ENCODE measurements around the gene DMBT1. TPM values are rescaled to one million over a fixed set of nuclear protein-coding genes. Genes with fewer than 3 reads are reported as not detected.

Gene DMBT1
- total RNA-seq, 2 donors from 2014 or later = 0.14 TPM; not detected in 1

DNA sequence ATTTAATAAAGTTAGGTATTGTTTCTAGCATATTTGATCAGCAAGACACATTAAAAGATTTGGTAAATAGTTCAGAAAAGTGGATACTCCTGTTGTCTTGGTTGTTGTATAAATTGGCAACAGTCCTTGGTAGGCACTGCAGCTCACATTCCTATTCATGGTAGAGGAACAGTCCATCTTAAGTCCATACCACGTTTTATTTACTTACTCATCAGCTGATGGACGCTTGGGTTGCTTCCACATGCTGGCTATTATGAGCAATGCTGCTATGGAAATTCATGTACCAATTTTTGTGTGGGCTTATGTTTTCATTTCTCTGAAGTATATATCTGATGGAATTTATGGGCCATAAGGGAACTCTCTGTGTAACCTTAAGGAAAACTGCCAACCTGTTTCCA is 95.8 kb downstream of the DMBT1 start:
- no peak for ATAC-seq (ENCODE audit: insufficient number of reproducible peaks, low FRiP score, low read depth)
- DNase-seq (ENCODE audit: low spot score) = no peak
- no peaks in the 10 kb centered on the region for H3K27me3 ChIP-seq (replicated peaks; ENCODE audit: insufficient read depth)
- H3K4me3 ChIP-seq = no peak overlapping the region
- TF ChIP-seq, protein P1, sequence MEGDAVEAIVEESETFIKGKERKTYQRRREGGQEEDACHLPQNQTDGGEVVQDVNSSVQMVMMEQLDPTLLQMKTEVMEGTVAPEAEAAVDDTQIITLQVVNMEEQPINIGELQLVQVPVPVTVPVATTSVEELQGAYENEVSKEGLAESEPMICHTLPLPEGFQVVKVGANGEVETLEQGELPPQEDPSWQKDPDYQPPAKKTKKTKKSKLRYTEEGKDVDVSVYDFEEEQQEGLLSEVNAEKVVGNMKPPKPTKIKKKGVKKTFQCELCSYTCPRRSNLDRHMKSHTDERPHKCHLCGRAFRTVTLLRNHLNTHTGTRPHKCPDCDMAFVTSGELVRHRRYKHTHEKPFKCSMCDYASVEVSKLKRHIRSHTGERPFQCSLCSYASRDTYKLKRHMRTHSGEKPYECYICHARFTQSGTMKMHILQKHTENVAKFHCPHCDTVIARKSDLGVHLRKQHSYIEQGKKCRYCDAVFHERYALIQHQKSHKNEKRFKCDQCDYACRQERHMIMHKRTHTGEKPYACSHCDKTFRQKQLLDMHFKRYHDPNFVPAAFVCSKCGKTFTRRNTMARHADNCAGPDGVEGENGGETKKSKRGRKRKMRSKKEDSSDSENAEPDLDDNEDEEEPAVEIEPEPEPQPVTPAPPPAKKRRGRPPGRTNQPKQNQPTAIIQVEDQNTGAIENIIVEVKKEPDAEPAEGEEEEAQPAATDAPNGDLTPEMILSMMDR (IDR thresholded peaks at IDR 0.05) = no peak
- peaks cover 0 to 9% of the 10 kb centered on the region in 2 donors for H3K4me1 ChIP-seq (ENCODE audit: control insufficient read depth in 1 of 2, low read depth in 2 of 2)
- H3K36me3 ChIP-seq = no peaks in the 10 kb centered on the region
- no peaks in the 10 kb centered on the region for H3K9me3 ChIP-seq
- H3K27ac ChIP-seq = no peak overlapping the region

- no peak for ATAC-seq (ENCODE audit: insufficient number of reproducible peaks, low FRiP score, low read depth)
- Histone ChIP-seq H3K9me3 (no peaks in the 10 kb centered on the region), H3K27ac (no peak overlapping the region), H3K4me3 (no peak overlapping the region), H3K36me3 (no peaks in the 10 kb centered on the region), H3K27me3 (replicated peaks; ENCODE audit: insufficient read depth) (no peaks in the 10 kb centered on the region), H3K4me1 (ENCODE audit: control insufficient read depth in 1 of 2, low read depth in 2 of 2) (peaks cover 0 to 9% of the 10 kb centered on the region in 2 donors)
- DNase-seq (ENCODE audit: low spot score) = no peak
- TF ChIP-seq, protein P1 (IDR thresholded peaks at IDR 0.05) = no peak
Measured at GRCh38 chr10:122656741-122657140, 96.2 kb downstream of the DMBT1 start.

DNA sequence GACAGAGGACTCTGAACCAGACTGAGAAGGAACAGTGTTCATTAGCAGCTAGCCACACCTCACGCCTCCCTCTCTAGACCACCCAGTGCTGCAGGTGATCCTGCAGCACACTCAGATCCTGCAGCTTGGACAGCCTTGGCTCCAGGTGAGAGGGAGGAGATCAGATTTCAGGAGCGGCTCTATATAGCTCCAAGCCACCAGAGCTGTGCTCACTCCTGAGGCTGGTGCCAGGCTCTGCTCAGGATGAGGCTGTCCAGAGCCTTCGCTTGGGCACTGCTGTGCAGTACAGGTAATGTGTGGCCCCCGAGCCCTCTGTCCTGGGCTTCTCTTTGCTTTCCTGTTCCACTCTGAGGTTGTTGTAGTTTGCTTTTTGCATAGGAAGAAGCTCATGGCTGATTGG is 96.7 kb downstream of the DMBT1 start:
- ATAC-seq (ENCODE audit: insufficient number of reproducible peaks, low FRiP score, low read depth) (no peak), DNase-seq (ENCODE audit: low spot score) (no peak)
- H3K27ac ChIP-seq = no peak overlapping the region
- TF ChIP-seq, protein P1 (IDR thresholded peaks at IDR 0.05) = no peak
- no peak overlapping the region for H3K4me3 ChIP-seq
- H3K9me3 ChIP-seq = no peaks in the 10 kb centered on the region
- no peaks in the 10 kb centered on the region for H3K27me3 ChIP-seq (replicated peaks; ENCODE audit: insufficient read depth)
- peaks cover 0 to 9% of the 10 kb centered on the region in 2 donors for H3K4me1 ChIP-seq (ENCODE audit: control insufficient read depth in 1 of 2, low read depth in 2 of 2)
- H3K36me3 ChIP-seq = no peaks in the 10 kb centered on the region

- DNase-seq (ENCODE audit: low spot score) = no peak
- no peaks in the 10 kb centered on the region for H3K9me3 ChIP-seq
- TF ChIP-seq, protein P1 (IDR thresholded peaks at IDR 0.05) = no peak
- no peak for ATAC-seq (ENCODE audit: insufficient number of reproducible peaks, low FRiP score, low read depth)
- H3K4me3 ChIP-seq = no peak overlapping the region
- peaks cover 0 to 9% of the 10 kb centered on the region in 2 donors for H3K4me1 ChIP-seq (ENCODE audit: control insufficient read depth in 1 of 2, low read depth in 2 of 2)
- no peak overlapping the region for H3K27ac ChIP-seq
- no peaks in the 10 kb centered on the region for H3K27me3 ChIP-seq (replicated peaks; ENCODE audit: insufficient read depth)
- H3K36me3 ChIP-seq = no peaks in the 10 kb centered on the region
Measured at GRCh38 chr10:122657729-122658128, 97.2 kb downstream of the DMBT1 start.

- Histone ChIP-seq H3K27me3 (replicated peaks; ENCODE audit: insufficient read depth) (no peaks in the 10 kb centered on the region), H3K4me3 (no peak overlapping the region), H3K27ac (no peak overlapping the region), H3K4me1 (ENCODE audit: control insufficient read depth in 1 of 2, low read depth in 2 of 2) (peaks cover 0 to 9% of the 10 kb centered on the region in 2 donors), H3K36me3 (no peaks in the 10 kb centered on the region), H3K9me3 (no peaks in the 10 kb centered on the region)
- ATAC-seq (ENCODE audit: insufficient number of reproducible peaks, low FRiP score, low read depth) (no peak), DNase-seq (ENCODE audit: low spot score) (no peak)
- TF ChIP-seq, protein P1 (IDR thresholded peaks at IDR 0.05) = no peak
Measured at GRCh38 chr10:122658356-122659049, 97.9 kb downstream of the DMBT1 start.
